ENCODE results near the gene VWA5B1.

VWA5B1 gene, protein sequence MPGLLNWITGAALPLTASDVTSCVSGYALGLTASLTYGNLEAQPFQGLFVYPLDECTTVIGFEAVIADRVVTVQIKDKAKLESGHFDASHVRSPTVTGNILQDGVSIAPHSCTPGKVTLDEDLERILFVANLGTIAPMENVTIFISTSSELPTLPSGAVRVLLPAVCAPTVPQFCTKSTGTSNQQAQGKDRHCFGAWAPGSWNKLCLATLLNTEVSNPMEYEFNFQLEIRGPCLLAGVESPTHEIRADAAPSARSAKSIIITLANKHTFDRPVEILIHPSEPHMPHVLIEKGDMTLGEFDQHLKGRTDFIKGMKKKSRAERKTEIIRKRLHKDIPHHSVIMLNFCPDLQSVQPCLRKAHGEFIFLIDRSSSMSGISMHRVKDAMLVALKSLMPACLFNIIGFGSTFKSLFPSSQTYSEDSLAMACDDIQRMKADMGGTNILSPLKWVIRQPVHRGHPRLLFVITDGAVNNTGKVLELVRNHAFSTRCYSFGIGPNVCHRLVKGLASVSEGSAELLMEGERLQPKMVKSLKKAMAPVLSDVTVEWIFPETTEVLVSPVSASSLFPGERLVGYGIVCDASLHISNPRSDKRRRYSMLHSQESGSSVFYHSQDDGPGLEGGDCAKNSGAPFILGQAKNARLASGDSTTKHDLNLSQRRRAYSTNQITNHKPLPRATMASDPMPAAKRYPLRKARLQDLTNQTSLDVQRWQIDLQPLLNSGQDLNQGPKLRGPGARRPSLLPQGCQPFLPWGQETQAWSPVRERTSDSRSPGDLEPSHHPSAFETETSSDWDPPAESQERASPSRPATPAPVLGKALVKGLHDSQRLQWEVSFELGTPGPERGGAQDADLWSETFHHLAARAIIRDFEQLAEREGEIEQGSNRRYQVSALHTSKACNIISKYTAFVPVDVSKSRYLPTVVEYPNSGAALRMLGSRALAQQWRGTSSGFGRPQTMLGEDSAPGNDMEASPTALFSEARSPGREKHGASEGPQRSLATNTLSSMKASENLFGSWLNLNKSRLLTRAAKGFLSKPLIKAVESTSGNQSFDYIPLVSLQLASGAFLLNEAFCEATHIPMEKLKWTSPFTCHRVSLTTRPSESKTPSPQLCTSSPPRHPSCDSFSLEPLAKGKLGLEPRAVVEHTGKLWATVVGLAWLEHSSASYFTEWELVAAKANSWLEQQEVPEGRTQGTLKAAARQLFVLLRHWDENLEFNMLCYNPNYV

DNA sequence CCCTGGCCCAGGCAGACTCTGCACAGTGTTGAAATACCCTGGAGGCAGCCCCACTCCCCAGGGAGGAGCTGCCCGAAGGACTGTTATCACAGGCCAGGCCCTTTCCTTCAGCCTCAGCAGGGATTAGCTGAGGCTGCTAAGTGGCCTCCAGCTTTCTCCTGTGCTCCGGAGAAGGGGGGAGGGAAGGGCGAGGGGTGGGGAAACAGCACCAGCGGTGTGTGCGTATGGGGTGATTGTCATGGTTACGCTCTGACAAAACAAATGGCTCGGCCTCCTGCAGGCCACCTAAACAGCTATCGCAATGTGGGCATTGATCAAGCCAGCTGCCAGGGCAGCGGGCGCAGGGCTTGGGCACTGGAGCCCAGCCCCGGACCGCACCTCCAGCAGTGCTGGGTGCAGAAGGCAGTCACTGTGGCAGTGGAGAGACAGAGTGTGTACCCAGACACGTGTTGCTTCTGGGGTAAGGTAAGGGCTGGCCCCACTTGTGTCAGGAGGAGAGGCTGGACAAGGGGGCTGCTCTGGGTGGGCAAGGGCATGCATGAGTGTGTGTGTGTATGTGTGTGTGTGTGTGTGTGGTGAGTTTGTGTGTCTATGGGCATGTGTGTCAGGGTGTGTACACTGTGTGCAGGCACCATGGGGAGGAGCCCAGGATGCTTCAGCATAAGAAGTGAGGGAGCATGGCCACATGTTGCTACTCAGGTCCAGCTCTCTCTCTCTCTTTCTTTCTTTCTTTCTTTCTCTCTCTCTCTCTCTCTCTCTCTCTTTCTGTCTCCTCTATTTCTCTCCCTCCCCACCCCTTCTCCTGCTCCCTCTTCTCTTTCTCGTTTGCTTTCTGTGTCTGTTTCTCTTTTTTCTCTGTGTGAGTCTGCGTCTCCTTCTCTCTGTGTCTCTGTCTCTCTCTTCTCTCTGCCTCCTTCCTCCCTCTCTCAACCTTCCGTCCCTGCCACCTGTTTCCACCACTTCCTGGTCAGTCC, at the start of gene VWA5B1:
TSS of gene VWA5B1 (plus strand) at position 252 of the 974 bp plus-strand sequence. CDS start 19,727 bp downstream, outside the sequence.
- Mint-ChIP-seq H3K27me3 (ENCODE audit: low read depth) (peaks cover 50% of the 10 kb centered on the region), H3K9me3 (no peaks in the 10 kb centered on the region), H3K27ac (no peak within 1 kb of the TSS), H3K36me3 (ENCODE audit: low read depth) (no peaks in the 10 kb centered on the region), H3K4me3 (no peak within 1 kb of the TSS), H3K4me1 (ENCODE audit: low read depth) (peaks cover 5% of the 10 kb centered on the region)
- no peak for DNase-seq (ENCODE audit: low spot score)

DNA sequence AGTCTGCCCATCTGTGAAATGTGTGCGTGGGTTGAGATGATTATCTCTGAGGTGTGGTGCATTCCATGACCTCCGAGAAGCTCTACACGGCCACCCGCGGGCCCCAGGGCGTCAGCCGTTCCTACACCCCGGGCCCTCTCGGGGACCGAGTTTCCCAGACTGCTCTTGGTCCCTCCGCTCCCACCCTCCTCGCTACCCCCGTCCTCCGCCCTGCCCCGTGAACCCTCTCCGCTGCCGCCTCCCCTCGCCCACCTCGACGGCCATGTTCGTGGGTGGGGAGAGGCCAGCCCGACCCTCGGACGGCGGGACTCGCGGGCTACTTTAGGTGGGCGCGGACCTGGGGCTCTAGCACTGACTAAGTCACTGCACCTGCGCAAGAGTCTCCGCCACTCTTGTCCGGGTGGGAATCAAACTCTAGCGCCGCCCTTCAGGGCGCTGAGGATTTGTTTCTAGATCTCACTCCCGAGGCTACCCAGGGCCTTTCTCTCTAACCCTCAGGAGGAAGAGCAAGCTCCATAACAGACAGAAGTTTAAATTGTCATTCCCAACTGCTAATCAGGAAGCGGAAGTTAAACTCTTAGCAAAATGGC, 47.7 kb upstream of the VWA5B1 start:
- Mint-ChIP-seq H3K4me1 (ENCODE audit: low read depth) (no peaks in the 10 kb centered on the region), H3K36me3 (ENCODE audit: low read depth) (no peaks in the 10 kb centered on the region), H3K9me3 (no peaks in the 10 kb centered on the region), H3K4me3 (no peak overlapping the region), H3K27ac (no peak overlapping the region), H3K27me3 (ENCODE audit: low read depth) (peaks cover 17% of the 10 kb centered on the region)
- DNase-seq (ENCODE audit: low spot score), result no peak

DNA sequence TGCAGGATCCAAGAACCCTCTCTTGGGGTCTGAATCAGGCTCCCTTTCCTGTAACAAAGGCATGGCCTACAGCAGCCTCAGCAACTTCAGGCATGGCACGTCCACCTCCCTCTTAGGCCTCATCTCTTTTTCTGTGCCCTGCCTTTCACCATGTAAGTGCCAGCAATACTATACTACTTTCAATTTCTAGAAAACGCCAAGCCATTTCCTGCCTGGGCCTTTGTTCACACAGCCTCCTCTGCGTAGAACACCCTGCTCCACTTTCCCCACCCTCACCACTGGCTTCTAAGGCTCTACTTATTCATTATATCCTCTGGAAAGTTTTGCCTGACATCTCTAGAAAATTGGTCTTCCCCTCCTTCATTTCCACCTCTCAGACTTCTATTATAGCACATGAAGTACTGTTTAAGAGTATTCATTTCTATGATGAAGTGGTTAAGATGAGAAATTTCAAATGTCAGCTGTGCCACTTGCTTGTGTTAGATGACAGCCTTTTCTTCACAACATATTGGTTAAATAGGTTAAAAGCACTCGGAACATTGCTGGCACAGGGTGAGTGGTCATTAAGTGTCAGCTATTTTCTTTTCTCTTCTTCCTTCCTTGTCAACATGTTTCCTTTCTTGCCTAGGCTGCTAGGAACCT, 41.6 kb upstream of the VWA5B1 start:
- H3K27ac Mint-ChIP-seq, result peak overlapping the region; percentile 86
- H3K4me1 Mint-ChIP-seq (ENCODE audit: low read depth), result peaks cover 7% of the 10 kb centered on the region
- H3K27me3 Mint-ChIP-seq (ENCODE audit: low read depth), result no peaks in the 10 kb centered on the region
- H3K9me3 Mint-ChIP-seq, result no peaks in the 10 kb centered on the region
- peak overlapping the region; percentile 70 for H3K4me3 Mint-ChIP-seq
- H3K36me3 Mint-ChIP-seq (ENCODE audit: low read depth), result no peaks in the 10 kb centered on the region
- peak; percentile 26 for DNase-seq (ENCODE audit: low spot score)

DNA sequence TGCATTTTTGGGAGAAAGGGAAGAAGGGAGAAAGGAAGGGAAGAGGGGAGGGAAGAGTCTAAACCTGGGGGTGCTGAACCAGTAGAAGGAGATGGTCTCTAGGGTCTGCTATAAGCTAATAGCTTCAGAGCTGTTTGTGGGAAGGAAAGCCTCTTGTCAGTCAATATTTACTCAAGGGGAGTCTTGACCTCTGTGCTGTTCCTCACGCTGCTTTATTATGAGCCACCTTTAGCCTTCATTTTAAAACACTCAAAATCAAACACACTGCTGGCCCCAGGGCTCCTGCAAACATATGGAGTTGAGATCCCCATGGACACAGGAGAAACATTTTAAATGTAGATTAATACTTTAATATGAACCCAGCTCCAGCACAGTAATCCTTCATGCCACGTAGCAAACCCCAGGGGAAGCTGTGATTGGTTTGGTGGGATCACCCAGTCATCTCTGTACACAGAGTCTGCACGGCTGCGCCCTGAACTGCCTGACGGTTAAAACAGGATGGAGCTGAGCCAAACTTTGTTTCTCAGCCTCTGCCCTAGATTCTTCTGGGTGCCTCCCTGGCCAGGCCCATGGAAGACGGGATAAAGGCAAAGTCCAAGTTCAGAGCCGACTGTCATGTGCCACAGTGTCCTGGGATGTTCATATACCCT, 40.2 kb upstream of the VWA5B1 start:
- no peak overlapping the region for H3K4me3 Mint-ChIP-seq
- no peak for DNase-seq (ENCODE audit: low spot score)
- H3K27me3 Mint-ChIP-seq (ENCODE audit: low read depth), result no peaks in the 10 kb centered on the region
- H3K27ac Mint-ChIP-seq, result no peak overlapping the region
- no peaks in the 10 kb centered on the region for H3K36me3 Mint-ChIP-seq (ENCODE audit: low read depth)
- no peaks in the 10 kb centered on the region for H3K9me3 Mint-ChIP-seq
- H3K4me1 Mint-ChIP-seq (ENCODE audit: low read depth), result peaks cover 7% of the 10 kb centered on the region

DNA sequence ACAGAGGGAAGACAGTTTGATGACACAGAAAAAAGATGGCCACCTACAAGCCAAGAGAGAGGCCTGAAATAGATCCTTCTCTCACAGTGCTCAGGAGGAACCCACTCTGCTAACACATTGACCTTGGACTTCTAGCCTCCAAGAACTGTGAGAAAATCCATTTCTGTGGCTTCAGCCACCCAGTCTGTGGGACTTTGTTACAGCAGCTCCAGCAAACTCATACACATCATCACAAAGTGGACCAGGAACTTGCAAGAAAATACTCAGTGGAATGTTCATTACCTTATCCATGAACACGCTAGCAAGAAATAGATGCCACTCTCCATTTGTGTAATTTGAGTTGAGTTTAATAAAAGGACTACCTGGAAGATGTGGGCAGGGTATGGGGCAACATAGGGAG, 38.1 kb upstream of the VWA5B1 start:
- H3K36me3 Mint-ChIP-seq (ENCODE audit: low read depth), result no peaks in the 10 kb centered on the region
- H3K4me1 Mint-ChIP-seq (ENCODE audit: low read depth), result peaks cover 7% of the 10 kb centered on the region
- peaks cover 4% of the 10 kb centered on the region for H3K27me3 Mint-ChIP-seq (ENCODE audit: low read depth)
- H3K9me3 Mint-ChIP-seq, result no peaks in the 10 kb centered on the region
- no peak for DNase-seq (ENCODE audit: low spot score)
- H3K4me3 Mint-ChIP-seq, result no peak overlapping the region
- no peak overlapping the region for H3K27ac Mint-ChIP-seq

DNA sequence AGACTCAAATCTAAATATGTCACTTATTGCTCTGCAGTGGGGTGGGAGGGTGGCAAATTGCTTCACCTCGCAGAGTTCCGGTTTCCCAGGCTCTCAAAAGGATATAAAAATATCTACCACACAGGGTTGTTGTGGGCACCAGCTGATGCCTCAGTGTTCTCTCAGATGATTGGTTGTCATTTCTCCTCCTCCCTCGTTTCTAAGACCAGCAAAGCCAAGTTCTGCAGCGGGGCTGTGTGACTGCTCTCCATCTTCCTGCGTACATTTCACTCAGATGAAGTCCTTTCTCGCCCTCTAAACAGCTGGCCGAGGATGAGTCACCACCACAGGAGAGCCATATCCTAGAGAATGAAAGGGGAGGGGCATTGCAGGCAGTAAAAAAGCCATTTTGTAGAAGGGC, 35.0 kb upstream of the VWA5B1 start:
- Mint-ChIP-seq H3K4me3 (no peak overlapping the region), H3K36me3 (ENCODE audit: low read depth) (no peaks in the 10 kb centered on the region), H3K4me1 (ENCODE audit: low read depth) (no peaks in the 10 kb centered on the region), H3K9me3 (no peaks in the 10 kb centered on the region), H3K27me3 (ENCODE audit: low read depth) (peaks cover 9% of the 10 kb centered on the region), H3K27ac (no peak overlapping the region)
- no peak for DNase-seq (ENCODE audit: low spot score)

DNA sequence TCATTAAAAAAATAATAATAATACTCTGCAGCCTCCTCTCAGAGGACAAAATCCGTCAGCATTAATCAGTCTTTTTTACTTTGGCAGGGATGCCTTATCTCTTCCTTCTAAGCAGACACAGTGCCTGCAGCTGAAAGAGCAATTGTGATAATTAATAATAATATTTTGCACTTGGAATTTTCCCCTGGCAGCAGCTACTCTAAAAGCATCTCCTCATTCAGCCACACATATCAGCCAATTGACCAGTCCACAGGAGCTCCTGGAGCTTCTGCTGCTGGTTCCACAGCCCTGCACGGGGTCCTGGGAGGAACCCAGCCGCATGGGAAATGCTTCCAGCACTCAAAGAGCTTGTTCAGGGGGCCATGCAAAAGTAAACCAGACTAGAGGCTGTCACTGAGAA, 31.0 kb upstream of the VWA5B1 start:
- no peaks in the 10 kb centered on the region for H3K9me3 Mint-ChIP-seq
- no peak overlapping the region for H3K4me3 Mint-ChIP-seq
- no peak for DNase-seq (ENCODE audit: low spot score)
- H3K27ac Mint-ChIP-seq, result no peak overlapping the region
- peaks cover 13% of the 10 kb centered on the region for H3K27me3 Mint-ChIP-seq (ENCODE audit: low read depth)
- H3K36me3 Mint-ChIP-seq (ENCODE audit: low read depth), result no peaks in the 10 kb centered on the region
- no peaks in the 10 kb centered on the region for H3K4me1 Mint-ChIP-seq (ENCODE audit: low read depth)

DNA sequence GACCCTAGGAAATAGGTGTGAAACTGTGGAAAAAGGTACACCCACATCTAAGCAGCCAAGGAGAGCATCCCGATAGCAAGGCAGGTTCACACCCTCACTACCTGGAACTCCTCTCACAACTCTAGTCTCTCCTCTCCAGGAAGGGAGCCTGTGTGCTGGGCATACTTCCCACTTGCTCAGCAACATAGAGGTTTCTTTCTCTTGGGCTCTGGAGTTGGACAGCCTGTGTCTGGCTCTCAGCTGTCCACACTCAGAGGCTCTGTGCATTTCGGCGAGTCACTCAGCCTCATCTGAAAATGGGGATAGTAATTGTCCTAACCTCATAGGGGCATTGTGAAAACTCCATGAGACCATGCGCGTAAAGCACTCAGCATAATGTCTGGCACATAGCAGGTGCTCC, 29.6 kb upstream of the VWA5B1 start:
- no peak for DNase-seq (ENCODE audit: low spot score)
- no peak overlapping the region for H3K4me3 Mint-ChIP-seq
- no peaks in the 10 kb centered on the region for H3K36me3 Mint-ChIP-seq (ENCODE audit: low read depth)
- peaks cover 10% of the 10 kb centered on the region for H3K27me3 Mint-ChIP-seq (ENCODE audit: low read depth)
- H3K9me3 Mint-ChIP-seq, result no peaks in the 10 kb centered on the region
- no peak overlapping the region for H3K27ac Mint-ChIP-seq
- H3K4me1 Mint-ChIP-seq (ENCODE audit: low read depth), result no peaks in the 10 kb centered on the region

DNA sequence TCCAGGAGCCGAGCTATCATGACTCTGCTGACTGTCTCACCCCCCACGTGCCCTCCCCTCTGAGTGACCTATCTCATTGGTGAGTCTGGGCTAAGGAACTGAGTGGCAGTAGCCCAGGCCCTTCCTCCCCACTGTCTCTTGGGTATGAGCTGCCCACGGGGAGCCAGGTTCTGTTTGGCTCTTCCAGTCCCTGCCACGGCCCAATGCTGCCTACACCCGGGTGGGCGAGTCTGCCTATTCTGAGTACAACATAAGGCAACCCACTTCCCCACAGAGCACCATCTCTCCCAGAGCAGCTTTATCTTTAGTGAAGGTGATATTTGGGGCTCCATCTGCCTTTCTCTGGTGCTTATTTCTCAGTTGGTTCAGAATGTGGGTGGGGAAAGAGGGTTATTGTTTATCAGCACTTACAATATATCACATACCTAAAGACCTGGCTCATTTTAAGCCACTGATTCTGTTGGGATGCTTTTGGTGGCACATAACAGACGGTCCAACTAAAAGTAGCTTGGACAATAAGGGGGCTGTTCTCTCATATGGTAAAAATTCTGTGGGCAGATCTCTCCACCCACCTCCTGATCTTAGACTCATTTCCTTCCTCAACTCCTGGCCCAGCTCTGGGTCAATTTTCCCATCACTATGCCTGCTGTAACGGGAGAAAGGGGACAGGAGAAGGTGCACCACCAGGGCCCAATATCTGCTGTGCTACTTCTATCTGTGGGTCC, 27.7 kb upstream of the VWA5B1 start:
- no peaks in the 10 kb centered on the region for H3K36me3 Mint-ChIP-seq (ENCODE audit: low read depth)
- peaks cover 8% of the 10 kb centered on the region for H3K27me3 Mint-ChIP-seq (ENCODE audit: low read depth)
- DNase-seq (ENCODE audit: low spot score), result no peak
- no peak overlapping the region for H3K4me3 Mint-ChIP-seq
- H3K4me1 Mint-ChIP-seq (ENCODE audit: low read depth), result no peaks in the 10 kb centered on the region
- H3K9me3 Mint-ChIP-seq, result no peaks in the 10 kb centered on the region
- H3K27ac Mint-ChIP-seq, result no peak overlapping the region

DNA sequence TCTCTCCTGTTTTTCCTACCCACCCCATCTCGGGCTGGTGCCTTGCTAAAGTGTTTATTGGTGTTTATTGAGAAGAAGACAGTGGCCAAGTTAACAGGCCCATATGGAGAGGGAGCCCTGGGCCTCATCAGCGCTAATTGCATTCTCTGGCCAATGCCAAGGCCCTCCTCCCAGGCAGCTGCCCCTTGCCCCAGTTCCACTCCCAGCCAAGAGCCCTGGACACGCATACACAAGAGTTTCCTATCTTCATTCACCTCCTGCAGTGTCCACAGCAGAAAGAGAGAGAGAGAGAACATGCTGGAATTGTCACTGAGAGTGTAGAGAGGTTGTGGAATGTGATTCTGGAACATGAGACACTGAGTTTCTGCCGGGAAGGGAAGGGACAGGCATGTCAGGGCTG, 25.4 kb upstream of the VWA5B1 start:
- Mint-ChIP-seq H3K36me3 (ENCODE audit: low read depth) (no peaks in the 10 kb centered on the region), H3K4me1 (ENCODE audit: low read depth) (no peaks in the 10 kb centered on the region), H3K27ac (no peak overlapping the region), H3K4me3 (no peak overlapping the region), H3K27me3 (ENCODE audit: low read depth) (peaks cover 4% of the 10 kb centered on the region), H3K9me3 (no peaks in the 10 kb centered on the region)
- DNase-seq (ENCODE audit: low spot score), result no peak

DNA sequence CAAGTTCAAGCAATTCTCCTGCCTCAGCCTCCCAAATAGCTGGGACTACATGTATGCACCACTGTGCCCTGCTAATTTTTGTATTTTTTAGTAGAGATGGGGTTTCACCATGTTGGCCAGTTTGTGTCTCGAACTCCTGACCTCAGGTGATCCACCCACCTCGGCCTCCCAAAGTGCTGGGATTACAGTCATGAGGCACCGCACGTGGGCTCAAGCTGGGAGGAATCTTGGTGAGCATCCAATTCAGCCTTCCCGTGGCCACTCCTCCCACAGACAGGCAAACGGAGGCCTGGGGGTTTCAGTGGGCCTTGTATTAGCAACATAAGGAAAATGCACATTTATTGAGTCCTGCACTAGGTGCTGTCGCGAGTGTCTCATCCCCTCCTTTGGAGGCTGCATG, 24.5 kb upstream of the VWA5B1 start:
- Mint-ChIP-seq H3K4me1 (ENCODE audit: low read depth) (no peaks in the 10 kb centered on the region), H3K27me3 (ENCODE audit: low read depth) (peaks cover 6% of the 10 kb centered on the region), H3K9me3 (peaks cover 6% of the 10 kb centered on the region), H3K36me3 (ENCODE audit: low read depth) (no peaks in the 10 kb centered on the region), H3K27ac (no peak overlapping the region), H3K4me3 (no peak overlapping the region)
- no peak for DNase-seq (ENCODE audit: low spot score)

DNA sequence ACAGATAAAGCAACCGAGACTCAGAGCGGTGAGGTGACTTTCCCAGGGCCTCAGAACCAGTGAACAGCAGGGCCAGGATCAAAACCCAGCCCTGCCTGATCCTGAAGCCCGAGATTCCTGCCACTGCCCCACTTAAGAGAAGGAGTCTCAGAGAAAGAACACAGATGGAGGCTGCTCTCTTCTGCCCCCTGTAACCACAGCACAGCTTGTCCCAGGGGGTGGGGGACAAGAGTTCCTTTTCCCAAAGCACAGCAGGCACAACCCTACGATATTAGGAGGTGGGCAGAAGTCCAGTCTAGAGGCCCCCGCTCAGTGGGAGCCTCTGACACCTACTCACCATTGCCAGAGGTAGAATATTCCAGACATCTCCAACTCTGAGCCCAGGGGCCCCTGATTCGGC, 24.0 kb upstream of the VWA5B1 start:
- no peaks in the 10 kb centered on the region for H3K36me3 Mint-ChIP-seq (ENCODE audit: low read depth)
- no peak overlapping the region for H3K4me3 Mint-ChIP-seq
- no peak overlapping the region for H3K27ac Mint-ChIP-seq
- H3K27me3 Mint-ChIP-seq (ENCODE audit: low read depth), result peaks cover 6% of the 10 kb centered on the region
- H3K9me3 Mint-ChIP-seq, result peaks cover 6% of the 10 kb centered on the region
- no peak for DNase-seq (ENCODE audit: low spot score)
- no peaks in the 10 kb centered on the region for H3K4me1 Mint-ChIP-seq (ENCODE audit: low read depth)

All from T-helper 2 cell treated with Interferon-gamma antibody and Interleukin-4, amounts not matched to agents 5 μg/mL and 100 μg/mL, for 36 hours (primary cell).